Fibroblast of skin of left quadriceps (primary cell): Measurements from ENCODE around the gene AXIN1.
"Not testable (repeated sequence)": the region's sequence is repeated elsewhere in the genome, so short reads cannot be mapped to it uniquely, and the experiment has no call there.

ENCODE experiments used
- DNase-seq, 2 experiments: peaks; one replicate each; pipeline ENCODE4 v3.0.0-alpha.2; 2013; ENCODE audit warnings: low read depth in 2 of 2

Gene AXIN1

DNA sequence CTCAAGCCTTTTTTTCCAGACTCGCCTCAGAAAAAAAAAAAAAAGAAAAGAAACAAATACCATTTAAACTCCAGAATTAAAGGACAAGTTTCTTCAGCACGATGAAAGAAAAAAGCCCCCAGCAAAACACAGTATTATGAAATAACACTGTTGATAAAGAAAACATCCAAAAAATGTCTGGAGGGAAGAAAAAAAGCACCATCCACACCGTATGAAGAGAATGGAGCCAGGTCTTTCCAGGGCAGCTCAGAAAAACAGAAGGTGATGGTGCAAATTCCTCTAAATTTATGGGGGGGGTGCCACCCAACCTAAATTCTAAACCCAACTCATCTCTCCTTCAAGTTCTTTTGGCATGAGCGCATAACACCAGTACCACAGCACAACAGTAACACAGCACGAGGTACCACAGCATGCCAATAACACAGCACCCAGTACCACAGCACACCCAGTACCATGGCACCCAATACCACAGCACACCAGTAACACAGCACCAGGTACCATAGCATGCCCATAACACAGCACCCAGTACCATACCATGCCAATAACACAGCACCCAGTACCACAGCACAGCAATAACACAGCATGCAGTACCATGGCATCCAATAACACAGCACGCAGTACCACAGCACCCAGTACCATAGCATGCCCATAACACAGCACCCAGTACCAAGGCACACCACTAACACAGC is 19.0 kb downstream of the AXIN1 start:
- DNase-seq: no peak

DNA sequence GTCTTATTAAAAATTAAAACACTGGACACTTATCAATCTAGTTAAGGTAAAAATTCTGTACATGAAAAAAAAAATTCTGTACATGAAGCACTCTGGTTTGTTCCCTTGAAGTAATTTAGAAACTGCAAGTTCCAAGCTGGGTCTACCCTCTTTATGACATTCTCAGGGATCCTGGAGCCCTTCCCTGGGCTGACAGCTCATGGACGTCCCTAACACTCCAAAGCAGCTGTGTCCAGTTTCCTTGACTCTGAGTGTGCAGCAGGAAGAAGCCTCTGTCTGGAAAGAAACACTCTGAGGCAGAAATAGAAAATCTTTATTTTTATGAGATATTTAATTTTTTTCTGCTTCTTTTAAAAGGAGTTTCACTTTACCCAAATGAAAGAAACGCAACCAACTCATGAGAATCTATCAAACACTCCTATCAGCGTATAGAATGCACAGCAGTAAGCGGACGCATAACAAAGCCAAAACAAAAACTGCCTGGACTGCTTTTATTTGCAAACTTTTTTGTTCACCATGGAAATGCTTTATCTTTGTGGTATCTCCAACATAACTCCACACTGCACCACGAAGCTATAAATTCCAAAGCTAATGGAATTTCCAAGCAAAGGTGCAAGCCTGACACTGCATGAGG is 21.2 kb downstream of the AXIN1 start:
- DNase-seq: not testable (repeated sequence)

DNA sequence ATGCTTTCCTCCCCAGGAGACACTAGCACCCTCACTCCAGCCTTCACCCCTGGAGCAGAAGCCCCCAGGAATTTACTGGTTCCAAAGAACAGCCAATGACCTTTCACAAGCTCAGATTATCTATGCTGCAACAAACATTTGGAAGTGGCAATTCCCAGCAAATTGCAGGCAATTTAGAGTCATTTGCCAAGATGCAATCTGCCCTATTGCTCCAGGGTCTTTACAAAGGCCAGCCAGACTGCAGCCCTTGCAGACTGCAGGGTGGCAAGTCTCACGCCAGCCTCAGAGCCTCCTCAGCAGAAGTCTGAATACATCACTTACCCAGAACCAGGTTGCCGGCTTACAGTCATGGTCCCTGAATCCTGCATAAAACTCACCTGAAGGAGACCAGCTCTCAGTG is 21.8 kb downstream of the AXIN1 start:
- DNase-seq: no peak

DNA sequence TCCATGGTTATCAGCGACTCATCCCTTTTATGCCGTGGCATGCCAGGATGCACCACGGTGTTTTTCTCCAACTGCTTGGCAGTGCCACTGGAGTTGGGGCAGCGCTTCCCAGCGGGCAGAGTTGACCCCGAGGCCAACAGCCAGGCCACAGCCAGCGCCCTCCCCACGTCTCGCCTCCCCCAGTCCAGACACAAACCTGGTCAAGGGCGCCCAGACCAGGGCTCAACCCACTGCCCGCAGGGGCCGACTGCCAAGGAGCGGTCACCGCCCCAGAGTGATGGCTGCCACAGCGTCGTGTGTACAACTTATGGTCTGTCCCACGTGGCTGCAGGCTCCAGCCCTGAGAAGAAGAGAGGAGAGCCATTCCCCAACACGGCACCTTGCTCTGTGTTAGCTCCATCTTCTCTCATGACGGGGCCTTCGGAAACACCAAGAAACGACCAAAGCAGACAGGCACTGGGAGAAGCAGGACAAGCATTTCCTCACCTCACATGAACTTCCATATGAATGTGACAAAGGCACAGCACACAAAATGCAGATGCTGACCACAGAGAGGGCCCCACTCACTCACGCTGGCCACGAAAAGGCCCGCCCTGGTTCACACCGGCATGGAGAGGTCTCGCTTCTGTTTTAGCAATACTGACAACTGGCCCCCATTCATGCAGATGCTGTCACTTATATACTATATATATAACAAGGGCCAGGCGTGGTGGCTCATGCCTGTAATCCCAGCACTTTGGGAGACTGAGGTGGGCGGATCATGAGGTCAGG is 27.0 kb downstream of the AXIN1 start:
- DNase-seq: no peak

DNA sequence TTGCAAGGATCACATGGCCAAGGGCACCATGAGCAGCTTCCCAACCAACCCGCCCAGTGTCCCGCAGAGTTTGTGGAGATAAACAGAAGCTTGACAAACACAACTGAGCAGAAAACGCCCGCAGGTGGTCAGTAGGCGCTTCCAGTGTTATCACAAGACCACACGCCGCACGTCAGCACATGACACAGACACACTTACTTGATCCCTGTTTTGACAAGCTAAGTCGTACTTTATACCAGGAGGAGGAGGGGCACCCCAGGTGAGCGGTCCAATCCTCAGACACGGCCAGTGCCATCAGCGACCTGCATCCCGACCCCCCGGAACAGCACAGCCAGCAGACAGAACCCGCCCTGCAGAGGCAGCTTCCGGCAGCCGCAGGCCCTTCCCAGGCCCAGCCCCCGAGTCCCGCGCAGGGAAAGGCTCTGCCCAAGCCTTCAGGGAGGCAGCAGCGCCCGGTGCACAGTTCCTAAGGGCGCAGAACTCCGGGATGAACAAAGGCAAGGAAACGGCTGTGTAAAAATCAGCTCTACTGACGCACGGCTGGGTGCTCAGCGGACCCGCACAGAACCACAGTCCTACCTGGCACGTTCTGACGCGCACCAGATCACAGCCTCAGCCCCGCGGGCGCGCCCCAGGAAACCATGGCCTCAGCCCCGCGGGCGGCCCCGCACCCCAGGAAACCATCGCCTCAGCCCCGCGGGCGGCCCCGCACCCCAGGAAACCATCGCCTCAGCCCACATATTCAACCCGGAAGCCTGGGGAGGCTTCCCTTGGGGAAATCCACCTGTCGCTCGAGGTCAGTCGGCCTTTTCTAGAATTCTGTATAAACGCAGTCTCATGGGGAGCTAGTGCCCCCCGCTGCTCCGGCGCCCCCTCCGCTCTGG is 27.8 kb downstream of the AXIN1 start:
- no peak for DNase-seq

DNA sequence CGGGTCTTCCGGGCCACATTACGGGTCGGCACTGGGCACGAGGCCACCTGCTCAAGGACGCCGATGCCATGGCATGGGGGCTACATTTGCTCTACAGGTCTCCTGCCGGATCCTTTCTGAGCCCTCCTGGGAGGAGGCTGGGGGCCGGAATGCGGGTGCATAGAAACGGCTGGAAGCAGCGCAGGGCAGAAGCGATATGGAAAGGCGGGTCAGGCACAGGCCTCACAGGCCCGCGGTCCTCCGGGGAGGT is 28.4 kb downstream of the AXIN1 start:
- DNase-seq: no peak

DNA sequence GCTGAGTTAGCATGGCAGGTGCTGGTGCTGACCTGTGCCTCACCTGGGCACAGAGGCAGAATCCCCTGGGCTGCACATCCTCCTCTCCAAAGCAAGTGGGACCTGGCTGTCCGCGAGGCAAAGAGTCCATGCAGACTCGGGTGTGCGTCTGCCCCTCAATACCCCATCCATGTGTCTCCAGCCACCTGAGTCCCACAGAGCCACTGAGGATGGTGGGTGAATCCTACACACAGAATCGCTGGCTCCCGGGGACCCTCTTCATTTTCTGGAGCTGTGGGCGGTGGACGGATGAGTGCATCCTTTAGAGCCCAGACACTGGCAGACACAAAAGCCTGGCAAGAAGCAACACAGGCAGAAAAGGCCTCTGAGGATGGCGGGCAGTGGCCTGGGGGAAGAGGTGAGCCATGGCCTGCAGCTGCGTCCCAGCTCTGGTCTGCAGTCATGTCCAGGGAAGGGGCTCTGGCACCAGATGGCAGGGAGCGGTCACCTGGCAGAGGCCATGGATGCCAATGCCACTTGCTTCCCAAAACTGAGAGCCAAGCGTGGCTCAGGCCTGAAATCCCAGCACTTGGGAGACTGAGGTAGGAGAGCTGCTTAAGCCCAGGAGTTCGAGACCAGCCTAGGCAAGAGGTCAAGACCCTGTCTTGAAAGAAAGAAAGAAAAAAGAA is 29.9 kb downstream of the AXIN1 start:
- DNase-seq: no peak

DNA sequence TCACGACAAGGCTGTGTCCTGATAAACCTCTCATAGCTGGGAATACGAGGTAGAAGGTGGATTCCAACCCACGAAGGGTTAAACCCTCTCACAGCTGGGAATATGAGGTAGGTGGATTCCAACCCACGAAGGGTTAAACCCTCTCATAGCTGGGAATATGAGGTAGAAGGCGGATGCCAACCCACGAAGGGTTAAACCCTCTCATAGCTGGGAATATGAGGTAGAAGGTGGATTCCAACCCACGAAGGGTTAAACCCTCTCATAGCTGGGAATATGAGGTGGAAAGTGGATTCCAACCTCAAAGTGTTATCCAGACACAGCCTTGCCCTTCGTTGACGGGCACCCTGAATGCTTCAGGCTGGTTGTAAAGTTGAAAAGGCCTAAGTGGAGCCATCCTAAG is 31.0 kb downstream of the AXIN1 start:
- DNase-seq: no peak

DNA sequence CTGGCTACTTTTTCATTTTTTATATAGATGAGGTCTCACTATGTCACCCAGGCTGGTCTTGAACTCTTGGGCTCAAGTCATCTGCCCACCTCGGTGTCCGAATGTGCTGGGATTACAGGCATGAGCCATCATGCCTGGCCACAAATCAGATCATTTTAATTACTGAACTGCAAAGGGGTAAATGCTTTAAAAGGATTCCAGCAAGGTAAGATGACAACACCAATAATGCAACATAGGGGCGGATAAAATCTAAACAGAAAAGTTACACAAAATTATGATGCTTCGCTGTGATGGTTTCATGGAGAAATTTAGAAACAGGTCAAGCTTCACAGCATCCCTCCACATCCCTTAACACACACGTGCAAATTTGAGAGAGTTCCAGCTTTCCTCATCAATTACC is 32.3 kb downstream of the AXIN1 start:
- DNase-seq: no peak

DNA sequence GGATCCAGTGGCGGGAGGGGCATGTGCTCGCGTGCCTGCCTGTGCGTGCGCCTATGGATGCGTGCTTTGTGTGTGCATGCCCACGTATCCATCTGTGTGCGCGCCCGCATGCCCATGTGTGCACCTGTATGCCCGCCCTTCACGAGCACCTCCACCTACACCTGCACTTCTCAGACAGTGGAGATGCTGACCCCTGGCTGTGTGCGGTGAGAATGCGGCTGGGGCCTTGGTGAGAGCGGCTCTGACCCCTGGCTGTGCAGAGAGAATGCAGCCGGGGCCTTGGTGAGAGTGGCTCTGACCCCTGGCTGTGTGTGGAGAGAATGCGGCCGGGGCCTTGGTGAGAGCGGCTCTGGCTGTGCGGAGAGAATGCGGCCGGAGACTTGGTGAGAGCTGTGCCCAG is 33.9 kb downstream of the AXIN1 start:
- DNase-seq: no peak

DNA sequence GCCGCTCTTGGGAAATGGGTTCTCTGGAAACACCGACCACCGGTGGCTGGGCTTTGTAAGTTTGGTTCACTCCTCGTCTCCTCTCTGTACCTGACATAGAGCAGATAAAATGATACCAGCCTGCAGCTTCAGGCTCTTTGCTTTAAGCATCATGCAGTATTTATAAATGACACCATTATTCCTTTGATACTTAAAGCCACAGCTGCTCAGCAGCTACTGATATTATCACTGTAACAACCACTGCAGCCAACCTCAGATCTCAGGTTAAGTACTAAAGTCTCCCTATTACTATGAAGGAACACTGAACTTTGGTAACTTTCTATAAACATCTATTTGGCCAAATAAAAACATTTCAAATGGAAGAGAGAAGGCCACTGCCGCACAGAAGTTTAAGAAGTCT is 34.9 kb downstream of the AXIN1 start:
- DNase-seq: no peak

DNA sequence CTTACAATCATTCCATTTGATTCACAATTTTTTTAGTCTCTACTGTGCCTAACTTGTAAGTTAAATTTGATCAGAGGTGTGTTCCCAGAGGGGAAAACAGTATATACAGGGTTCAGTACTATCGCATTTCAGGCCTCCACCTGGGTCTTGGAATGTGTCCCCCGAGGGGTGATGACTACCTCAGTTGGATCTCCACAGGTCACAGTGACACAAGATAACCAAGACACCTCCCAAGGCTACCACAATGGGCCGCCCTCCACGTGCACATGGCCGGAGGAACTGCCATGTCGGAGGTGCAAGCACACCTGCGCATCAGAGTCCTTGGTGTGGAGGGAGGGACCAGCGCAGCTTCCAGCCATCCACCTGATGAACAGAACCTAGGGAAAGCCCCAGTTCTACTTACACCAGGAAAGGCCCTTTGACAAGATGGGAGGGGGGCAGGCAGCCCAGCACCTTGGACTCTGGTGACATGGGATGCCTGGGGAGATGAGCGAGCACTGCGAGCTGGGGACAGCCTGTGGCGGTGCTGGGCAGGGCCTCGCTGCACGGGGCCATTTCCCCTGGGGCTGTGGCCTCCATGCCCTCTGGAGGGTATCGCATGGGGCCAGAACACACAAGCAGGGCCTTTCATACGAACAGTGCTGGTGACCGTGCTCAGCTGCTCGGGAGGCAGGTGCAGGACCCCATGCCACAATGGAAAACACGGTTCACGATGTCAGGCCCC is 35.6 kb downstream of the AXIN1 start:
- no peak for DNase-seq

DNA sequence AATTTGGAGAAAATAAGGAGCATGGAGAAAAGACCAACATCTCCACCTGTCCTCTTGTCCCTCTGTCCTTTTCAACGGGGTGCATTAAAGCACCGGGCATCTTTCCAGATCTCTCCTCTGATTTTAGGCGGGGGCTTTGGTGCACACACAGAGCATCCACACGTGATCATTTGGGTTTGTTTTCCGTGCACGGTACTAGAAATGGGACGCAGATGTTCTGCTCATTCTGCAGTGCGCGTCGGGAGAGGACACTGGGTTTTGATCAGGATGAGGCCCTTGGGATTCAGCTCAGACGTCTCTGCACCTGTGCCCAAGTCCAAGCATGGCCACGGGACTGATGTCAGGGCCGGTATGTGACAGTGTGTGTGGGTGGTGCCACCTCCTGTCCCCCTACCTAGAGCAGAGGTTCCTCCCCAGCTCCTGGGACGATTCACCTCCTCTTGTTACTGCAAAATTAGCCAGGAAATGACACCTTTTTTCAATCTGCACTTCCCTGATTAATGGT is 37.7 kb downstream of the AXIN1 start:
- DNase-seq: no peak

DNA sequence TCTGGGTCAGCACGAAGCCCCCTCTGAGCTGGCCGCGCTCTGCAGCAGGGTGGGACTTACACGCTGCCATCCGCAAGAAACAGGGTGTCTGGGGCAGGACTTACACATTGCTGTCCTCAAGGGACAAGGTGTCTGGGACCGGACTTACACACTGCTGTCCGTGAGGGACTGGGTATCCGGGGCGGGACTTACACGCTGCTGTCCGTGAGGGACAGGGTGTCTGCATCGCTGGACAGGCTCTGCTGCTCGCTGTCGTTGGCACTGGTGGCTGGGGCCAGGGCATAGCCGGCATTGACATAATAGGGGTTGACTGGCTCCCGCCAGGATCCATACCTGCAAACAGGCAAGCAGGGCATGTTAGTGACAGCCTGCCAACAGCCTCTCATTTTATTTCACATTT is 38.2 kb downstream of the AXIN1 start:
- DNase-seq: no peak

DNA sequence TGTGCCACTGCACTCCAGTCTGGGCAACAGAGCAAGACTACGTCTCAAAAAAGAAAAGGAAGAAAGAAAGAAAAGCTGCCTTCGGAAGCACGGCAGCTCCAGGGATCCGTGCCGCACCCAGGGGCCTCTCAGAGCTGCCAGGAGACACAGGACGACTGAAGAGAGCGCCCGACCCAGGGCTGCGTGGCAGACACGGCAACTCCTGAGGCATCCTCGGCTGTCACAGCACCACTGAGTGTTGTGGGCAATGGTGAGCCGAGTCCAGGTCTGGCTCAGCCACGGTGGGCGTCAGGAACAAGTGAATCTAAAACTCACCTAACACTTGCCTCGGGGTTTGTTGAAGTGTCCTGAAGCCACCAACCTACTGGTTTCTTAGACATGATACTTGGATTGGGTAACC is 40.8 kb downstream of the AXIN1 start:
- DNase-seq: no peak

DNA sequence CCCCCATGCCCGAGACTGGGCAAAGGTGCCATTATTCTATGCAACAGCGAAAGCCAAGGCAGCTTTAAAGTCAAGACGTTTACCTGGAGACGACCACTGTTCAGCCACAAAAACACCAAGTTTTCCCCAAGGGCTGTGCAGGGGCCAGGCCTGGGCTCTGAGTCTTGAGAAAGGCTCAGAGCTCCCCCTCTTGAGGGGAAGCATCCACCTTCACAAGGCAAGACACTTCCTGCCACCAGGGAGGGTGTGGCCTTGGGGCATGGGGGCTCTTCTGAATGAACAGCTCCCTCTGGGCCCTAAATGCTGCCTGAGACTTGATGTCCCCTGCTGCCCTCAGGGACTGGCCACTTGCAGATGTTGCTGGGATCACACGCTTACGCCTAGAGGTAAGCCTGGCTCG is 43.0 kb downstream of the AXIN1 start:
- DNase-seq: no peak

DNA sequence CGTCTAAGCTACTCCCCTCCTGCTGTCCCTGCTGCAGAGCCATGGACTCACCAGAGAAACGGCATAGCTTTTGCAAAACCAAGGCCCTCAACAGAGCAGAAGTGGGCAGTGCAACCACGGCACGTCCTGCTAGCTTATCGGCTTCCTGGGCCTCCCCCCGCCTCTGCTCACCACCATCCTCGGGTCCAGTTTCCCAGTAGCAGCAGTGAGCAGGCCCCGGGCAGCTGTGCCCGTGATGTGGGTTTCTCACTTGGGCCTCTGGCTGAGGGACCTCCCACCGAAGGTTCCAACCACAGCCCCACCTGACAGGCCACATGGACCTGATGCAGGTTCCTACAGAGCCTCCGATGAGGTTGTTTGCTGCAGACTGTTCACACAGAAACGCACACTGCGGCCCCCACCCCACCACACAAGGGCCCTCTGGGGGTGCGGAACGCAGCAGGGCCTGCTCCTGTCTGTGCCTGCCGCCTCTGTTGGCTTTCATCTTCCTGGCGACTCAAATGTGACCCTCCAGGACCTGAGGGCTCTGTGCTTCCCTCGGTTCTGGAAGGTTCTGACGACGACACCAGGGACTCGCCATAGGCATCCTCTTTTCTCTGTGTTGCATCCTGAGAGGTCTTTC is 44.7 kb downstream of the AXIN1 start:
- no peak for DNase-seq

DNA sequence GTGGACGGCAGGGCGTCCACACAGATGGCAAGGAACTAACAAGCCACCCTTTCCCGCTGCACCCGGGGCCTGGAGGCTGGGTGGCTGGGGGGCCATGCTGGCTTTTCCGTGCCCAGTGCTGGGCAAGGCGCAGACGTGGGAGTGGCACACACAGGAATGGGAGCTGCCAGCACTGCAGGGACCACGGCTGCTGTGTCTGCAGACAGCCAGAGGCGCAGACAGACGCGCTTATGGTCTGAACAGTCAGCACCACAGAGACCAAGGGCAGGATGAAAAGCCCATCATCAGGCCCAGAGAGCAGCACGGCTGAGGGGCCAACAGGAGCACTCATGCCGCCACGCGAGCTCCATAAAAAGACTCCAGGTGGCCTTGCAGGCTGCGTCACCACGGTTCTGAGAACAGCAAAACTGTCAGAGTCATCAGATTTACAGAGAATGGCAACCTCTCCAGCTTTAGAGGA is 45.6 kb downstream of the AXIN1 start:
- no peak for DNase-seq

DNA sequence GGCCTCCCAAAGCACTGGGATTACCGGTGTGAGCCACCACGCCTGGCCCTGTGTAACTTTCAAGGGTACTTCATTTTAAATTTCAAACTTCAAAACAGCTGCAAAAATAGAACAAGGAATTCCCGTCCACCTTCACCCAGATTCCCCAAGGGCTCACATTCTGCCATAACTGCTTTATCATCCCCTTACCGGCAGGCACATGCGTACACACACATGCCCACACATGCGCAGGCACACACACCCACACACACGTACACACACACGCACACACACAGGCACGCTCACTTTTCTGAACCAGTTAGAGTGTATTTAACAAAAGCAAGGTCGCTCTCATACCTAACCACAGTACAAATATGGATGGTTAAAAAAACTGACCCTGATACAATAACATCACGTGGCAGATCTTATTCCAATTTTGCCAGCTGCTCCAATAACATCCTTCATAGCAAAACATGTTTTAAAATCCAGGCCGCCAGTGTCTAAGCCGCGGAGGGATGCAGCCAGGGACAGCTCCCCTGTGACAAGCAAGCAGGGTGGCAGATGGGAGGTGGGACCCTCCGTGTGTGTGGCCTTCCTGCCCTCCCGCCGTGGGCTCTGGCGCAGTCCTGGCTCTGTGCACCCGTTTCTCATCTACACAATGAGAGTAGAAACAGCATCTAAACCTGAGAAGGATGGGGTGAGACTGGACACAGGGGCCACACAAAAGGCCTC is 46.5 kb downstream of the AXIN1 start:
- no peak for DNase-seq
